ENCODE data around the gene RAB21.

Gene RAB21

DNA sequence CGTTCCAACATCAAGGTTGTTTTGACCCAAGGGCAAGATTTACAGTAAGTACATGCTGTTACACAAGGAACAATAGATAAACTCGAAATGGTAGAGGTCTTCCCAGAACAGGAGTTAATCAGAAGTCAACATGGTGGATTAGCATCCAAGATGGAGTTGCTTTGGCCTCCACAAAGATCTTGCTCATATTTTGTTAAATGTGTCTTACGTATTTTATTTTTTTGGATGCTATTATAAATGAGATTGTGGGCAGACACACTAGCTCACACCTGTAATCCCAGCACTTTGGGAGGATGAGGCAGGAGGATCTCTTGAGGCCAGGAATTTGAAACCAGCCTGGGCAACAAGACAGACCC lies 22.3 kb upstream of the RAB21 start:
- TF ChIP-seq, protein P1, sequence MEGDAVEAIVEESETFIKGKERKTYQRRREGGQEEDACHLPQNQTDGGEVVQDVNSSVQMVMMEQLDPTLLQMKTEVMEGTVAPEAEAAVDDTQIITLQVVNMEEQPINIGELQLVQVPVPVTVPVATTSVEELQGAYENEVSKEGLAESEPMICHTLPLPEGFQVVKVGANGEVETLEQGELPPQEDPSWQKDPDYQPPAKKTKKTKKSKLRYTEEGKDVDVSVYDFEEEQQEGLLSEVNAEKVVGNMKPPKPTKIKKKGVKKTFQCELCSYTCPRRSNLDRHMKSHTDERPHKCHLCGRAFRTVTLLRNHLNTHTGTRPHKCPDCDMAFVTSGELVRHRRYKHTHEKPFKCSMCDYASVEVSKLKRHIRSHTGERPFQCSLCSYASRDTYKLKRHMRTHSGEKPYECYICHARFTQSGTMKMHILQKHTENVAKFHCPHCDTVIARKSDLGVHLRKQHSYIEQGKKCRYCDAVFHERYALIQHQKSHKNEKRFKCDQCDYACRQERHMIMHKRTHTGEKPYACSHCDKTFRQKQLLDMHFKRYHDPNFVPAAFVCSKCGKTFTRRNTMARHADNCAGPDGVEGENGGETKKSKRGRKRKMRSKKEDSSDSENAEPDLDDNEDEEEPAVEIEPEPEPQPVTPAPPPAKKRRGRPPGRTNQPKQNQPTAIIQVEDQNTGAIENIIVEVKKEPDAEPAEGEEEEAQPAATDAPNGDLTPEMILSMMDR (IDR thresholded peaks at IDR 0.05; ENCODE audit: insufficient read depth, low read depth, low read length, missing control alignments), result no peak
- DNase-seq (ENCODE audit: low read depth), result no peak
- H3K4me3 ChIP-seq (ENCODE audit: low read length), result no peak overlapping the region

DNA sequence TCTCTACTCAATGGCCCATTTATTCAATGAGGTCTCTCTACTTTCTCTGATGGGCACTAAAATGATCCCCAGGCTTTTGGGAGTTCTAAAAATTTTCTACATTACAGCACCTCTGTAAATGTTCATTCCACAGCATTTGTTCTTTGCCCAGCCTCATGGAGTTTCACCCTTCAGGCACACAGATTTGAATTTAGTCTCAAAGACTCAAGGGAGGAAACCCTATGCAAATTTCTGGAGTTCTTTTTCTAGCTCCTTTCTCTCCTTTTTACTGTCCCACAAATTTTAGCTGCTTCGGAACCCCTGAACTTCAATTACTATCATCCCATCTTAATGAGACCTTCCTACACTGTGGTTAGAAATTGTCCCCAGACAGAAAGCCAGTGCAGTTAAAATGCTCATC lies 17.5 kb upstream of the RAB21 start:
- TF ChIP-seq, protein P1 (IDR thresholded peaks at IDR 0.05; ENCODE audit: insufficient read depth, low read depth, low read length, missing control alignments), result no peak
- no peak overlapping the region for H3K4me3 ChIP-seq (ENCODE audit: low read length)
- DNase-seq (ENCODE audit: low read depth), result no peak

DNA sequence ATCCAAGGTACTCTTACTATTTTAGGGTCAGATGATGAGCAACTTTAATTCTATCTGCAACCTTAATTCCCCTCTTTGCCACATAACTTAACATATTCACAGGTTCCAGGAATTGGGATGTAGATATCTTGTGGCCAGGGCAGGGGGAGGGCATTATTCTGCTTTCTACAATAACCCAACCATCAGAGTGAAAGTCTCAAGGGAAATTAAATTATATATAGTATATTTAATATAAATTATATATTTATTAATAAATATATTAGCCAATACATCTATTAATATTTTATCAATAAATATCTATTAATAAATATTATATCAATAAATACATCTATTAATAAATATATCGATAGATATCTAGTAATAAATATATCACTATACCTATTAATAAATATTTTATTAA lies 11.7 kb upstream of the RAB21 start:
- DNase-seq (ENCODE audit: low read depth), result no peak
- H3K4me3 ChIP-seq (ENCODE audit: low read length), result no peak overlapping the region
- TF ChIP-seq, protein P1 (IDR thresholded peaks at IDR 0.05; ENCODE audit: insufficient read depth, low read depth, low read length, missing control alignments), result no peak

DNA sequence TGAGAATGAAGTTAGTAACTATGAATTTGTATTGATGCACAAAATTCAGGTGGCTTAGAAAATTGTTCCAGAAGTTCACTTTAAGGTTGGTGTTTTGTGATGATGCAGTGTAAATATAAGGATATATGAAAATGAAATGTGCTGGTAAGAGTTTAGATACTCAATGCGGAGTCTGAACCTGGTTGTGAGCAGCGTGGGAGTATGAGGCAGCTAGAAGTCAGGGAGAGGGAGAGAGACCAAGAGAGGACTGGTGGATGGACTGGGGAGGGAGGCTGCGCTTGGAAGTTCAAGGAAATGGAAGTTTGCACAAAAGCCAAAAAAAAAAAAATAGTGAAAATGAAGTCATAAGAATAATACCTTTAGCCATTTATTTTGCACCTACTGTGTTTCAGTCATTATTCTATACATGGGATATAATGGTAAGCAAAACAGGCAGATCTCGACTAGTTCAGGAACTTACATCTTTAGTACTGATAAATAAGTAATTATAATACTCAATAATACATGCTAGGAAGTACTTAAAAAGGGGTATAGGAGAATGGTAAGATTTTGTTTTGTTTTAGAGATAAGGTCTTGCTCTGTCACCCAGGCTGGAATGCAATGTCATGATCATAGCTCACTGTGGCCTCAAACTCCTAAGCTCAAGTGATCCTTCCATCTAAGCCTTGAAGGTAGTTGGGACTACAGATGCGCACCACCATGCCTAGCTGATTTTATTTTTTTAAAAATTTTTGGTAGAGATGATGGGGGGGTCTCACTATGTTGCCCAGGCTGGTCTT lies 10.0 kb upstream of the RAB21 start:
- no peak overlapping the region for H3K4me3 ChIP-seq (ENCODE audit: low read length)
- TF ChIP-seq, protein P1 (IDR thresholded peaks at IDR 0.05; ENCODE audit: insufficient read depth, low read depth, low read length, missing control alignments), result no peak
- DNase-seq (ENCODE audit: low read depth), result no peak

DNA sequence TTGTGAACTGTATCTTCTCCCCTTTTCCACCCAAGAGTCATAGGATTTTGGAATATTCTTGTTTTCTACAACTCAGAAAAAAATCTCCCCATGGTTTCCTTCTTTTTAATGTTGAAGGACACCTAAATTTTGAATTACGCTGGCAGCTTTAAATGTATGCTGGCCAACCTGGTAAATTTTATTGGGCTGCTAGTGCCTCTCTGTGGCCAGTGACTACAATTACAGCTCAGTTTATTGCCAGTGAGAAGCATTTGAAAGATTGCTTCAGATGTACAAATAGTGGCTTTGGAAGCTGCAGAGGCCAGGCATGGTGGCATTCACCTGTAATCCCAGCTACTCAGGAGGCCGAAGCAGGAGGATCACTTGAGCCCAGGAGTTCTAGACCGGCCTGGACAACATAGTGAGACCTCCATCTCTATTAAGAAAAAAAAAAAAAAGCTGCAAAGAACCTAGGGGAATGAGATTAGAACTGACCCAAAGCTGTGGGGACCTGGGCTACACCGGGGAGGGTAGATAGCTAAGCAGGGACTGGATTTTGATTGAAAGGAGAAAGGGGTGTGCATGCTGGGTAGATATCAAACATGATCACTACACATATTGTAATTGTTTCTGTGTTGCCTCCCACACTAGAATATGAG lies 7.6 kb upstream of the RAB21 start:
- no peak overlapping the region for H3K4me3 ChIP-seq (ENCODE audit: low read length)
- DNase-seq (ENCODE audit: low read depth), result peak; percentile 80
- TF ChIP-seq, protein P1 (IDR thresholded peaks at IDR 0.05; ENCODE audit: insufficient read depth, low read depth, low read length, missing control alignments), result peak; percentile 79

DNA sequence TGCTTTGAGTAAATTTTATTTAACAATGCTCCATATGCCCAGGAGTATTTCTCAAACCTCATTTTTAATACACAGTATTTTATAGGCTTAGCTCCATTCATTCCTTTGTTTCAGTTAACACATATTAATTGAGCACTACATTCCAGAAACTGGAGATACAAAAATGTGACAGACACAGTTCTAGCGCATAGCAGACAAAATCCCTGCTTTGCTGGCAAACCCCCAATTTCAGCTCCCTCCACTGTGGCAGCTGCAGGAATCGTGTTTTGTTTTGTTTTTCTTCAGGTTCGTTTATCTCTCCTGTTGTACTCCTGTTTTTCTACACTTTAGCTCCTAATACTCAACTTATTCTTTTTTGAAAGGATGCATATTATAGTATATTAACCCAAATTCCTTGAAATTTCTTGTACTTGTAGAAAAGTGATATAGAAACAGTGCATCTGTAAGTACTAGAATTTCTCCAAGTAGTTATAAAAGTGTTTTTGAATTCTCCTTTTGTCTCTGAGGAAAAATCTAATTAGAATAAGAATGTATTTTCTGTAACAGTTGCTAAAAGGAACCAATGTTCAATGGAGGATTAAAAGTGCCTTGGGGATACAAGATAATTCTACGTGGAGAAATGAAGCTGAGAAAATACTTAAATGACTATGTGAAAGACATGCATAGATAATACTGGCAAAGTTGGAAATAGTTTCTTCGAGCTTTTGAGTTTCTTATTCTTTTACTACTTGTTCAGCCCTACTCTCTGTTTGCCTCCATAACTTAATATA lies 6.4 kb upstream of the RAB21 start:
- DNase-seq (ENCODE audit: low read depth), result no peak
- no peak overlapping the region for H3K4me3 ChIP-seq (ENCODE audit: low read length)
- TF ChIP-seq, protein P1 (IDR thresholded peaks at IDR 0.05; ENCODE audit: insufficient read depth, low read depth, low read length, missing control alignments), result no peak

Data from epithelial cell of esophagus (primary cell).